ENCODE data around the gene CYFIP2. TPM values are rescaled to one million over a fixed set of nuclear protein-coding genes. Genes with fewer than 3 reads are reported as not detected.
"Not testable (repeated sequence)": the region's sequence is repeated elsewhere in the genome, so short reads cannot be mapped to it uniquely, and the experiment has no call there.

The CYFIP2 gene
- total and polyA plus RNA-seq, 7 experiments from 2014 or later, result 386 to 755 (median 431) TPM

DNA sequence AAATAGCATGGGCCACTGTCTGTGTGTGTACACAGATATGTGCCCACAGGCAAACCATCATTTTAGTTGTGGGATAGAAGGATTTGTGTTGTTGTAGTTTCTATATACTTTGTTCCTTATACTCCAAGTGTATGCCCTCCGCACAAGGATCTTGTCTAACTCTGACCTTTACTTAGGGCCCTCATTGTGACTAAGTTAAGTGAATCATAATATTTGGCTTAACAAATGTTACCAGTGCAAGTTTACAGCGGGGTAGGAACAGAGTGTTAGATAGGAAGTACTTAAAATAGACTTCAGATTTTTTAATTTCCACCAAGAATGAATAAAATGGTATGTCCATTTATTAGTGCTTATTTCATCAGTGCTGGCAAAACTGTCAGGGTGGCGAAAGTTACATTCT lies 29.5 kb upstream of the CYFIP2 start:
- peak overlapping the region in 7 of 9 donors; percentile 38 to 96 (median 67) for H3K27ac Mint-ChIP-seq
- H3K36me3 ChIP-seq (ENCODE audit: control insufficient read depth in 2 of 3, insufficient read depth in 3 of 3, low read length in 3 of 3), result peaks cover 53 to 90% (median 76%) of the 10 kb centered on the region in 3 experiments
- H3K4me1 Mint-ChIP-seq, result peaks cover 23 to 84% (median 62%) of the 10 kb centered on the region in 7 donors
- H3K27me3 ChIP-seq (ENCODE audit: control insufficient read depth in 2 of 2, insufficient read depth in 2 of 2, low read length in 2 of 2), result no peaks in the 10 kb centered on the region
- H3K4me1 ChIP-seq (ENCODE audit: control insufficient read depth in 2 of 2, insufficient read depth in 2 of 2, low read length in 2 of 2), result peaks cover 18 to 19% of the 10 kb centered on the region in 2 donors
- peak overlapping the region; percentile 28 for H3K27ac ChIP-seq (ENCODE audit: low read depth, low read length)
- no peaks in the 10 kb centered on the region for H3K27me3 Mint-ChIP-seq
- H3K9me3 Mint-ChIP-seq, result no peaks in the 10 kb centered on the region
- H3K36me3 Mint-ChIP-seq, result peaks cover 31 to 81% (median 71%) of the 10 kb centered on the region in 5 donors
- no peak overlapping the region for H3K4me3 Mint-ChIP-seq
- CTCF ChIA-PET, result interaction anchor here (0.6 kb wide), 2 partner anchors 88 to 92 kb away, joined by 3 to 4 read pairs; no protein-coding TSS in a partner anchor
- H3K4me3 ChIP-seq (ENCODE audit: low read length), result no peak overlapping the region
- DNase-seq (no peak), ATAC-seq (no peak)
- H3K9me3 ChIP-seq (ENCODE audit: control insufficient read depth in 2 of 3, low read length in 3 of 3), result no peaks in the 10 kb centered on the region
- POLR2A ChIA-PET, result interaction anchor here (1.2 to 2.2 kb wide), 3 partner anchors 12 to 93 kb away, joined by 4 to 13 read pairs (median 5); no protein-coding TSS in a partner anchor
- intact Hi-C loops (cut with micrococcal nuclease), result no loop called here

DNA sequence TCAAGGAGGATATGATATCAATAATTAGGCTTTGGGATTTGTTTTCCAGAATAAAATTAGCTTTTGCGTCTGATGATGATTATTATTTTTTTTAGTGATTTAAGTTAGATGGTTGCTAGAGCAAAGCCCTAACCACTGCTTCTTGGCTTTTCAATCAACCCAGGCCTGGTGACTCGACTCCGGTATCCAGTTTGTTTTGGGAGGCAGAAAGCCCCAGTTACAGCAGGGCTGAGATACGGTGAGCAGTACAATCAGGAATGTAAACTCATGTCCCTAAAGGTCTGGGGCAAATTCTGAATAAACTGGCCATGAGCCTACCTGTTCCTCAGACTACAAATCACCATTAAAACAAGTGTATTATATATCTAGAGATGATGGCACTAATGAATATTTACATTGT lies 24.4 kb upstream of the CYFIP2 start:
- Mint-ChIP-seq H3K27ac (peak overlapping the region in 6 of 9 donors; percentile 21 to 96 (median 64)), H3K4me1 (peaks cover 11 to 83% (median 67%) of the 10 kb centered on the region in 7 donors), H3K9me3 (no peaks in the 10 kb centered on the region), H3K36me3 (peaks cover 29 to 89% (median 76%) of the 10 kb centered on the region in 5 donors), H3K4me3 (no peak overlapping the region), H3K27me3 (no peaks in the 10 kb centered on the region)
- ChIA-PET CTCF (no interaction called here), POLR2A (interaction anchor here (0.6 to 1.4 kb wide), 7 partner anchors 12 to 92 kb away, joined by 3 to 5 read pairs (median 3); no protein-coding TSS in a partner anchor)
- H3K27ac ChIP-seq (ENCODE audit: low read depth, low read length), result peak overlapping the region; percentile 49
- H3K27me3 ChIP-seq (ENCODE audit: control insufficient read depth in 2 of 2, insufficient read depth in 2 of 2, low read length in 2 of 2), result no peaks in the 10 kb centered on the region
- H3K9me3 ChIP-seq (ENCODE audit: control insufficient read depth in 2 of 3, low read length in 3 of 3), result no peaks in the 10 kb centered on the region
- ATAC-seq (no peak), DNase-seq (no peak)
- H3K36me3 ChIP-seq (ENCODE audit: control insufficient read depth in 2 of 3, insufficient read depth in 3 of 3, low read length in 3 of 3), result peaks cover 87 to 99% (median 88%) of the 10 kb centered on the region in 3 experiments
- no peak overlapping the region for H3K4me3 ChIP-seq (ENCODE audit: low read length)
- H3K4me1 ChIP-seq (ENCODE audit: control insufficient read depth in 2 of 2, insufficient read depth in 2 of 2, low read length in 2 of 2), result peaks cover 7 to 27% of the 10 kb centered on the region in 2 donors
- intact Hi-C loops (cut with micrococcal nuclease), result loop anchor here in 1 of 2 donors (2.0 kb wide), 1 partner anchor 15 kb away; no protein-coding TSS in a partner anchor

DNA sequence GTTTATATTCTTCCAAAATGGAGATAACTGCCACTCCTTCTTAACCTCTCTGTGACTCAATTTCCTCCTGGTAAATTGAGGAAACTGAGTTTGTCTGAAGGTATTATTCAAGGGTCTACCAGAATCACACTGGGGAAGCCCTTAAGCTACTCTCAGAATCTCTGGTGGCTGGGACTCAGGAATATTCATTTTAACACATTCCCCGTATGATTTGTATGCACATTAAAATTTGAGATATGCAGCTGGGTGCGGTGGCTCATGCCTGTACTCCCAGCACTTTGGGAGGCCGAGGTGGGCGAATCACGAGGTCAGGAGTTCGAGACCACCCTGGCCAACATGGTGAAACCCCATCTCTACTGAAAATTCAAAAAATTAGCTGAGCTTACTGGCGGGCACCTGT lies 21.2 kb upstream of the CYFIP2 start:
- H3K9me3 ChIP-seq (ENCODE audit: control insufficient read depth in 2 of 3, low read length in 3 of 3); intact Hi-C loops (cut with micrococcal nuclease); H3K4me3 Mint-ChIP-seq; DNase-seq; ATAC-seq; H3K4me3 ChIP-seq (ENCODE audit: low read length); H3K27me3 ChIP-seq (ENCODE audit: control insufficient read depth in 2 of 2, insufficient read depth in 2 of 2, low read length in 2 of 2); H3K9me3 Mint-ChIP-seq; H3K27me3 Mint-ChIP-seq: not testable (repeated sequence)
- ChIA-PET CTCF (interaction anchor here (0.7 kb wide), 1 partner anchor 28 kb away, joined by 3 read pairs; no protein-coding TSS in a partner anchor), POLR2A (interaction anchor here (1.1 to 14.8 kb wide), 4 partner anchors 10 to 71 kb away, joined by 3 to 200 read pairs (median 17); partner anchors contain the start of gene CYFIP2)
- Mint-ChIP-seq H3K36me3 (peaks cover 36 to 89% (median 86%) of the 10 kb centered on the region in 5 donors), H3K27ac (peak overlapping the region; percentile 59 to 98 (median 77)), H3K4me1 (peaks cover 39 to 83% (median 78%) of the 10 kb centered on the region in 7 donors)
- peaks cover 37 to 59% of the 10 kb centered on the region in 2 donors for H3K4me1 ChIP-seq (ENCODE audit: control insufficient read depth in 2 of 2, insufficient read depth in 2 of 2, low read length in 2 of 2)
- H3K27ac ChIP-seq (ENCODE audit: low read depth, low read length), result peak overlapping the region; percentile 49
- peaks cover 77 to 90% (median 79%) of the 10 kb centered on the region in 3 experiments for H3K36me3 ChIP-seq (ENCODE audit: control insufficient read depth in 2 of 3, insufficient read depth in 3 of 3, low read length in 3 of 3)

DNA sequence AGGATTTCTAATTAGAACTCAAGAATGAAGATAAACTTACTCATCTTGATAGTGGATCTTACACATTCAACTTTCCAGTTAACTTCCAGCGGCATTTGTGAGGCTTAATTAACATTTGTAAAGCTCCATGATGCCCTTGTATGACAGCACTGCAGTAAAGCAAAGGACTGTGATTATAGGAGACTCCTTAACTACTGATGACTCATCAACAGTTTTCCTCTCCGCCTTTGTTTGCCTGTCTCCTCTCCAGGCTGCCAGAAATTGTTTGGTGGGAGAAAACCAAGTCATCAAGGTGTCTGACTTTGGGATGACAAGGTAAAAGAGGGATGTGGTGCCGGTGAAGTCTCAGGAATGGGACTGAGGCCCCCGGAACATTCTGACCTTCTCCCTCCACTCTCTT lies 20.4 kb upstream of the CYFIP2 start:
- intact Hi-C loops (cut with micrococcal nuclease), result no loop called here
- DNase-seq (no peak), ATAC-seq (no peak)
- CTCF ChIA-PET, result interaction anchor here (0.7 kb wide), 1 partner anchor 29 kb away, joined by 3 read pairs; no protein-coding TSS in a partner anchor
- Mint-ChIP-seq H3K4me3 (peak overlapping the region in 3 of 10 donors; percentile 23 to 75 (median 27)), H3K27ac (peak overlapping the region; percentile 63 to 98 (median 86)), H3K9me3 (no peaks in the 10 kb centered on the region), H3K27me3 (no peaks in the 10 kb centered on the region), H3K36me3 (peaks cover 36 to 87% (median 84%) of the 10 kb centered on the region in 5 donors), H3K4me1 (peaks cover 41 to 87% (median 81%) of the 10 kb centered on the region in 7 donors)
- POLR2A ChIA-PET, result interaction anchor here (0.8 to 14.8 kb wide), 5 partner anchors 9 to 103 kb away, joined by 3 to 200 read pairs (median 4); partner anchors contain the start of genes CYFIP2 and MED7
- H3K4me3 ChIP-seq (ENCODE audit: low read length), result no peak overlapping the region
- H3K36me3 ChIP-seq (ENCODE audit: control insufficient read depth in 2 of 3, insufficient read depth in 3 of 3, low read length in 3 of 3), result peaks cover 76 to 90% (median 78%) of the 10 kb centered on the region in 3 experiments
- H3K4me1 ChIP-seq (ENCODE audit: control insufficient read depth in 2 of 2, insufficient read depth in 2 of 2, low read length in 2 of 2), result peaks cover 45 to 67% of the 10 kb centered on the region in 2 donors
- H3K27me3 ChIP-seq (ENCODE audit: control insufficient read depth in 2 of 2, insufficient read depth in 2 of 2, low read length in 2 of 2), result no peaks in the 10 kb centered on the region
- no peaks in the 10 kb centered on the region for H3K9me3 ChIP-seq (ENCODE audit: control insufficient read depth in 2 of 3, low read length in 3 of 3)
- H3K27ac ChIP-seq (ENCODE audit: low read depth, low read length), result peak overlapping the region; percentile 36

DNA sequence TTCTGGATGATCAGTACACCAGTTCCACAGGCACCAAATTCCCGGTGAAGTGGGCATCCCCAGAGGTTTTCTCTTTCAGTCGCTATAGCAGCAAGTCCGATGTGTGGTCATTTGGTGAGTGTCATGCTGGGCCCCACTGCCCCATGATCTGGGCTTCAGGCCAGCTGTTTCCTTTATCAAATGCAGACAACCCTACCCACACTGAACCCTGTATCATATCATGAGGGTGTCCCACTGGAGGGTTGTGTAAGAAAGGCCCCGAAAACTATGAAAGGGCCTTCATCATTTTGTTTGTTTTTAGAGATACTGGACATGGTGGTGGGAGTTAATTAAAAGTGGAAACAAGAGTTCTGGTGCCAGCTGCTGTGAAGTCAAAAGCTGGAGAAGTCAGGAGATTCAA lies 20.0 kb upstream of the CYFIP2 start:
- Histone ChIP-seq H3K36me3 (ENCODE audit: control insufficient read depth in 2 of 3, insufficient read depth in 3 of 3, low read length in 3 of 3) (peaks cover 77 to 90% (median 81%) of the 10 kb centered on the region in 3 experiments), H3K27me3 (ENCODE audit: control insufficient read depth in 2 of 2, insufficient read depth in 2 of 2, low read length in 2 of 2) (no peaks in the 10 kb centered on the region), H3K4me3 (ENCODE audit: low read length) (no peak overlapping the region), H3K9me3 (ENCODE audit: control insufficient read depth in 2 of 3, low read length in 3 of 3) (no peaks in the 10 kb centered on the region), H3K4me1 (ENCODE audit: control insufficient read depth in 2 of 2, insufficient read depth in 2 of 2, low read length in 2 of 2) (peaks cover 49 to 71% of the 10 kb centered on the region in 2 donors), H3K27ac (ENCODE audit: low read depth, low read length) (peak overlapping the region; percentile 36)
- no peak for ATAC-seq
- H3K27me3 Mint-ChIP-seq, result no peaks in the 10 kb centered on the region
- peaks cover 34 to 87% (median 84%) of the 10 kb centered on the region in 5 donors for H3K36me3 Mint-ChIP-seq
- H3K4me1 Mint-ChIP-seq, result peaks cover 45 to 89% (median 83%) of the 10 kb centered on the region in 7 donors
- H3K9me3 Mint-ChIP-seq, result no peaks in the 10 kb centered on the region
- peak overlapping the region in 5 of 10 donors; percentile 23 to 75 (median 27) for H3K4me3 Mint-ChIP-seq
- intact Hi-C loops (cut with micrococcal nuclease), result no loop called here
- CTCF ChIA-PET, result interaction anchor here (1.3 kb wide), 1 partner anchor 97 kb away, joined by 5 read pairs; no protein-coding TSS in a partner anchor
- DNase-seq, result no peak
- POLR2A ChIA-PET, result interaction anchor here (0.6 to 14.8 kb wide), 7 partner anchors 9 to 103 kb away, joined by 3 to 200 read pairs (median 4); partner anchors contain the start of genes CYFIP2 and MED7
- H3K27ac Mint-ChIP-seq, result peak overlapping the region; percentile 63 to 98 (median 86)

DNA sequence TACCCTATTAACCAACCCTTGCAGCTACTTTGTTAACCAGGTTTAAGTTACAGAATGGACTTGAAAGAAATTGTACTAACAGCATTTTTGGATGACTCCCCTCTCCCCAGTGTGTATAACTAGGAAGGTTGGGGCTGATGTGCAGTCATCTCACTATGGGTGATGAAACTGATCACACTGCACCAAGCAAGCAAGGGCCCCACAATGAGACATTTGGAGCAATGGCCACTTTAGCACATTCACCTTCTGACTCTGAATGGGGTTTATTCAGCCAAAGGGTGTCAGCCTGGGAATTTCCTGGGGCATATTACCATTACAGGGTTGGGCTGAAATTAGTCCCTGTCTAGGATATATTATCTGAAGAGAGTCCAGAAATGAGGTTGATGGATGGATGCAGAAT lies 18.7 kb upstream of the CYFIP2 start:
- peak overlapping the region; percentile 77 to 98 (median 89) for H3K27ac Mint-ChIP-seq
- peak overlapping the region in 9 of 10 donors; percentile 22 to 75 (median 53) for H3K4me3 Mint-ChIP-seq
- no peak for DNase-seq
- Histone ChIP-seq H3K36me3 (ENCODE audit: control insufficient read depth in 2 of 3, insufficient read depth in 3 of 3, low read length in 3 of 3) (peaks cover 77 to 84% (median 83%) of the 10 kb centered on the region in 3 experiments), H3K4me1 (ENCODE audit: control insufficient read depth in 2 of 2, insufficient read depth in 2 of 2, low read length in 2 of 2) (peaks cover 63 to 80% of the 10 kb centered on the region in 2 donors), H3K4me3 (ENCODE audit: low read length) (no peak overlapping the region), H3K9me3 (ENCODE audit: control insufficient read depth in 2 of 3, low read length in 3 of 3) (no peaks in the 10 kb centered on the region), H3K27ac (ENCODE audit: low read depth, low read length) (peak overlapping the region; percentile 41), H3K27me3 (ENCODE audit: control insufficient read depth in 2 of 2, insufficient read depth in 2 of 2, low read length in 2 of 2) (no peaks in the 10 kb centered on the region)
- intact Hi-C loops (cut with micrococcal nuclease), result no loop called here
- POLR2A ChIA-PET, result interaction anchor here (1.0 to 14.8 kb wide), 6 partner anchors 10 to 104 kb away, joined by 3 to 200 read pairs (median 20); partner anchors contain the start of genes CYFIP2 and MED7
- no peaks in the 10 kb centered on the region for H3K27me3 Mint-ChIP-seq
- peaks cover 34 to 87% (median 84%) of the 10 kb centered on the region in 5 donors for H3K36me3 Mint-ChIP-seq
- no peaks in the 10 kb centered on the region for H3K9me3 Mint-ChIP-seq
- ATAC-seq, result no peak
- peaks cover 50 to 94% (median 87%) of the 10 kb centered on the region in 7 donors for H3K4me1 Mint-ChIP-seq
- CTCF ChIA-PET, result interaction anchor here (1.3 kb wide), 1 partner anchor 98 kb away, joined by 5 read pairs; no protein-coding TSS in a partner anchor
